ENCODE measurements around the gene CTXND2. TPM values are rescaled to one million over a fixed set of nuclear protein-coding genes. Genes with fewer than 3 reads are reported as not detected.

Gene CTXND2
- total and polyA plus RNA-seq, 2 of the 8 experiments (the other 6 are each of a cell fraction or from before 2014, with no cell fraction given): not detected

GRCh38 chr1:150873521-150873920, 13.4 kb upstream of the CTXND2 start:
- no peak overlapping the region for H2BK12ac ChIP-seq (ENCODE audit: low read depth, low read length)
- H3K14ac ChIP-seq (ENCODE audit: insufficient read length): no peak overlapping the region
- no peak overlapping the region for H2BK20ac ChIP-seq (ENCODE audit: low read length)
- H3K18ac ChIP-seq (ENCODE audit: extremely low read depth, low read length): no peak overlapping the region
- ChIA-PET CTCF (ENCODE audit: partially characterized antibody) (no interaction called here), POLR2A (ENCODE audit: partially characterized antibody) (no interaction called here)
- no peaks in the 10 kb centered on the region for H3K9me3 ChIP-seq (ENCODE audit: insufficient read depth in 2 of 2, low read depth in 1 of 2, low read length in 1 of 2)
- H2AFZ ChIP-seq (ENCODE audit: low read length): no peak overlapping the region
- H4K5ac ChIP-seq (ENCODE audit: insufficient read length, low read depth, low read length): no peak overlapping the region
- no peaks in the 10 kb centered on the region for H3K4me1 ChIP-seq (replicated peaks in 1 of 4; ENCODE audit: control insufficient read depth in 3 of 4, insufficient read depth in 4 of 4, low read length in 3 of 4)
- no peak overlapping the region for H2BK15ac ChIP-seq (ENCODE audit: low read length)
- 0 out of 8 replicates have a peak, but pooled peaks cover 0 to 3% (median 0%) of the 10 kb centered on the region in 4 experiments for H3K36me3 ChIP-seq (ENCODE audit: control insufficient read depth in 2 of 4, insufficient read depth in 4 of 4, low read length in 3 of 4)
- H3K4ac ChIP-seq (replicated peaks; ENCODE audit: insufficient read length, low read depth, low read length): no peak overlapping the region
- no peak overlapping the region for H3K4me2 ChIP-seq (ENCODE audit: insufficient read depth in 1 of 2, low read depth in 2 of 2, low read length in 2 of 2)
- H2BK120ac ChIP-seq (replicated peaks; ENCODE audit: low read depth, low read length): no peak overlapping the region
- H3K79me2 ChIP-seq (ENCODE audit: control insufficient read depth in 1 of 2, insufficient read depth in 2 of 2, low read length in 2 of 2): peaks cover 9 to 43% of the 10 kb centered on the region in 2 experiments; a peak in 3 of 4 replicates
- H3K9ac ChIP-seq (replicated peaks in 1 of 4; ENCODE audit: extremely low read depth in 1 of 4, low read depth in 3 of 4, low read length in 3 of 4): no peak overlapping the region
- H4K91ac ChIP-seq (replicated peaks; ENCODE audit: insufficient read length, low read length): no peak overlapping the region
- no peaks in the 10 kb centered on the region; the same call in 1 of the 2 replicates for H3K23me2 ChIP-seq (ENCODE audit: low read depth, low read length)
- peaks cover 3% of the 10 kb centered on the region; the same call in 1 of the 2 replicates for H3K79me1 ChIP-seq (ENCODE audit: low read depth, low read length)
- no peaks in the 10 kb centered on the region for H4K20me1 ChIP-seq (replicated peaks in 1 of 2; ENCODE audit: control insufficient read depth in 1 of 2, insufficient read depth in 2 of 2, low read length in 2 of 2)
- no peaks in the 10 kb centered on the region for H3K27me3 ChIP-seq (replicated peaks in 1 of 4; ENCODE audit: control insufficient read depth in 3 of 4, extremely low read depth in 1 of 4, insufficient read depth in 3 of 4, low read length in 3 of 4)
- 93% methylated on average over 2 of the region's 2 CpGs; no CpG with 5 or more reads in 1 of the 2 experiments for WGBS, 2 experiments (ENCODE audit: extremely low coverage in 1 of 2, insufficient coverage in 1 of 2, insufficient read length in 1 of 2, insufficient replicate concordance in 2 of 2, low coverage in 1 of 2, low lambda C conversion rate in 2 of 2, missing lambda C conversion rate in 1 of 2)
- no peak overlapping the region for H3K56ac ChIP-seq (replicated peaks; ENCODE audit: insufficient read length, low read depth, low read length)
- FAIRE-seq (no peak), DNase-seq (ENCODE audit: low read depth in 1 of 2, low spot score in 2 of 2) (no peak)
- H2BK5ac ChIP-seq (ENCODE audit: low read depth, low read length): no peak overlapping the region
- H2AK5ac ChIP-seq (ENCODE audit: low read depth, low read length): no peak overlapping the region
- no peak overlapping the region for H3K4me3 ChIP-seq (ENCODE audit: extremely low read depth in 1 of 4, insufficient read depth in 2 of 4, low read depth in 3 of 4, low read length in 4 of 4)
- H4K8ac ChIP-seq (ENCODE audit: extremely low read depth, insufficient read depth, low read length): no peak overlapping the region
- no peak overlapping the region for H3K23ac ChIP-seq (ENCODE audit: insufficient read length)
- H3K27ac ChIP-seq (ENCODE audit: low read depth, low read length): no peak overlapping the region

Data from H1 (cell line).